ENCODE measurements around the gene TRIM8.

The TRIM8 gene

DNA sequence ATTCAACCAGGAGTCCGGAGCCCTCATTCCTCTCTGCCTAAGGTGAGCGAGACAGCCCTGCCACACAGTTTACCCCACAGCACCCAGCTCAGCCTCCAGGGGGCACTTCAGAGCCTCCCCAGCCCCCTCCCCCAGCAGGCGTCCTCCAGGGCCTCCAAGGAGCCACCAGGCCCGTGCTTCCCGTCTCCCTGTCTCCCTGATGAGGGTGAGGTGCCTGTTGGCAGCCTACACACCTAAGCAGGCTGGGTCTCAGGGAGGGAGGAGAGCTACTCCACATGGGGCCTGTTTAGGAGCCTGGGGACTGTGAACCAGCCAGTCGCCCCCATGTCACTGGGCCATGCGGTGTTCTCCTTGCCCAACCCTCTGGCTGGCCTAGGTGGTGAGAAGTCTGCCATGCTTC is 28.9 kb upstream of the TRIM8 start:
- DNase-seq (ENCODE audit: insufficient read length, low spot score), result peak; percentile 41
- TF ChIP-seq, protein P1, sequence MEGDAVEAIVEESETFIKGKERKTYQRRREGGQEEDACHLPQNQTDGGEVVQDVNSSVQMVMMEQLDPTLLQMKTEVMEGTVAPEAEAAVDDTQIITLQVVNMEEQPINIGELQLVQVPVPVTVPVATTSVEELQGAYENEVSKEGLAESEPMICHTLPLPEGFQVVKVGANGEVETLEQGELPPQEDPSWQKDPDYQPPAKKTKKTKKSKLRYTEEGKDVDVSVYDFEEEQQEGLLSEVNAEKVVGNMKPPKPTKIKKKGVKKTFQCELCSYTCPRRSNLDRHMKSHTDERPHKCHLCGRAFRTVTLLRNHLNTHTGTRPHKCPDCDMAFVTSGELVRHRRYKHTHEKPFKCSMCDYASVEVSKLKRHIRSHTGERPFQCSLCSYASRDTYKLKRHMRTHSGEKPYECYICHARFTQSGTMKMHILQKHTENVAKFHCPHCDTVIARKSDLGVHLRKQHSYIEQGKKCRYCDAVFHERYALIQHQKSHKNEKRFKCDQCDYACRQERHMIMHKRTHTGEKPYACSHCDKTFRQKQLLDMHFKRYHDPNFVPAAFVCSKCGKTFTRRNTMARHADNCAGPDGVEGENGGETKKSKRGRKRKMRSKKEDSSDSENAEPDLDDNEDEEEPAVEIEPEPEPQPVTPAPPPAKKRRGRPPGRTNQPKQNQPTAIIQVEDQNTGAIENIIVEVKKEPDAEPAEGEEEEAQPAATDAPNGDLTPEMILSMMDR (IDR thresholded peaks at IDR 0.05; ENCODE audit: insufficient read depth, missing control alignments), result peak; percentile 35
- no peak for FAIRE-seq

DNA sequence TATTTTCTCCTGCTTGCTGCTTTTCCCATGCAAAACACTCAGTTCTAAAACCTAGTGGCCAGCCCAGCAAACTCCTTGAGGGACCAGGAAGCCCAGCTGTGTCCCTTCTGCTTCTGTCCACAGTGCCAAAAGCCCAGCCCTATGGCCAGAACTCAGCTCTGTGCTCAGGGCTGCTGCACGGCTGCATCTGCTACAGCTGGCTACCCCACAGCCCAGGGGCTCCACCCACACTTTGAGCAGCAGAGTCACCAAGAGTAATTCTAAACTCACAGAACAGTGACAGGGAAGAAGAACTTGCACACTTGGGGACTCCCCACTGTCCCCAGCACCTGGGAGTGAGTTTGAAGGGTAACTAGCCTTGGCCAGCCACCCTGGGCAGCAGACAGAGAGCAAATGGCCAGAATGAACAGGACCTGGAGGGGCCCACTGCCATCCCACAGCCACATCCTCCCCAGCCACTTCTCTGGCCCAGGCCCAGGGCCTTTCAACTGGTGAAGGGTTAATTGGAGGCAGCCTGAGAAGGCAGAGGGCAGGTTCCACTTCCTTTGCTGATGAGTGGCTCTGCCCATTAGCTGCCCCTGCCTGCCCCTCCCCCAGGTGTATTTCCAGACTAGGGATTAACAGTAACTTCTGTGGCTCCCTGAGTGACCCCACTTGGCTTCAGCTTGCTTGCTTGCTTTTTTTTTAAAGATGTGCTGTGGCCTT is 28.1 kb upstream of the TRIM8 start:
- TF ChIP-seq, protein P1 (IDR thresholded peaks at IDR 0.05; ENCODE audit: insufficient read depth, missing control alignments), result no peak
- FAIRE-seq (no peak), DNase-seq (ENCODE audit: insufficient read length, low spot score) (no peak)

DNA sequence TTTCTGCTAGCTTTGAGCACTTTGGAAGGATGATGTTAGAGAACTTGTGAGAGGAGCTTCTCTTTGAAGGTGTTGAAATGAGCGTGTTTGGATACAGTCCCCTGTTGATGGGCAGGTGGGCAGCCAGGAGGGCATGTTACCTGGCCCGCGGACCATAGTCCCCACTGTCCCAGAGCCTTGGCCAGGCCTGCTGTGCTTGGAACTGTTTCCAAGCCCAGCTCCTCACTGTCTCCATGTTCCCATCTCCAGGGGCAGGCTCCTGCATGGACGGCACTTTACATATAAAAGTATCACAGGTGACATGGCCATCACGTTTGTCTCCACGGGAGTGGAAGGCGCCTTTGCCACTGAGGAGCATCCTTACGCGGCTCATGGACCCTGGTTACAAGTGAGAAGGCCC is 27.2 kb upstream of the TRIM8 start:
- TF ChIP-seq, protein P1 (IDR thresholded peaks at IDR 0.05; ENCODE audit: insufficient read depth, missing control alignments), result no peak
- no peak for FAIRE-seq
- no peak for DNase-seq (ENCODE audit: insufficient read length, low spot score)

DNA sequence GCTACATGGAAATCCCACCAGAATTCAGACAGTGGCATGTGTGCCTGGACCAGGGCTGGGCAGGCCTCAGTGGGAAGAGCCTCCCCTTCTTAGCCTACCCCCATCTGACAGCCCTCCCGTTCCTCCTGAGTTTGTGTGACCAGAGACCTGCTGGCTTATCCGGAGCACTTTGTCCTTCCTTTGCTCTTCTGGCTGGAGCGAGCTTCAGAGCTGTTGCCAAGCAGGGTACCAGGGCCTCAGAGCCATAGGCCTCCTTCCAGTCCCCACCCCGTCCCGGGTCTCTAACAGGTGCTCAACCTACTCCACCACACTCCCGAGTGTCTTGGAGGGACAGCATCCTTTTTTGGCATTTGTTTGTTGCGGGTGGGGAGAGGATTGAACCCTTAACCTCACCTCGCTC is 26.5 kb upstream of the TRIM8 start:
- DNase-seq (ENCODE audit: insufficient read length, low spot score), result no peak
- FAIRE-seq, result no peak
- TF ChIP-seq, protein P1 (IDR thresholded peaks at IDR 0.05; ENCODE audit: insufficient read depth, missing control alignments), result no peak

DNA sequence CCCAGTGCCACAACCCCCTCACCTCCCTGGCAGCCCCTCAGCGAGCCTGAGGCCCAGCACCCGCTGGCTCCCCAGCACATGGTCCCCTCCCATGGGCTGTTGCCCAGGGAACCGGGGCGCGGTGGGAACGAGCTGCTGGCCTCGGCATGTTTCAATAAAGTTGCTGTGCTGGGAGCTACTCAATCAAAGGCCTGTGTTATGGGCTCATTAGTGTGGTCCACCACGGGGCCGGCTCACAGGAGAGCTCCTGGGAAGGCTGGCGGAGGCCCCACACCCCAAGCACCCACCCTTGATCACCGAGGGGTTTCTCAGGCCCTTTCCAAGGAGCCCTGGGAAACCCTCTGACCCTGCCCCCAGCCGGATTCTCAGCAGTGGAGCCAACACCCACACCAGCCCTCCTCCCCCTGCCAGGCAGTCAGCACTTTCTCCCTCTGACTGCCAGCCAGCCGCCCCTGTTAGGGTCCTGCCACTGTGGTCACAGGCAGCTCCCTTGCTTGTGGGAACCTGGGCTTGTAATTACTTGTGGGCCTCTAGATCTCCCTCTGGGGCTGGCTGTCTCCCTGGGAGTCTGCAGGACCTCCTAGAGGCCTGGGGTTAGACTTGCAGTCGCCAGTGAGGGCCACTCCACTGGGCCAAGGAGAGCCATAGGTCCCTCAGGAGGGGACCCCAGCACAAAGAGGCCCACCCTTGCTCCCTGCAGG is 24.8 kb upstream of the TRIM8 start:
- no peak for DNase-seq (ENCODE audit: insufficient read length, low spot score)
- TF ChIP-seq, protein P1 (IDR thresholded peaks at IDR 0.05; ENCODE audit: insufficient read depth, missing control alignments), result no peak
- no peak for FAIRE-seq

DNA sequence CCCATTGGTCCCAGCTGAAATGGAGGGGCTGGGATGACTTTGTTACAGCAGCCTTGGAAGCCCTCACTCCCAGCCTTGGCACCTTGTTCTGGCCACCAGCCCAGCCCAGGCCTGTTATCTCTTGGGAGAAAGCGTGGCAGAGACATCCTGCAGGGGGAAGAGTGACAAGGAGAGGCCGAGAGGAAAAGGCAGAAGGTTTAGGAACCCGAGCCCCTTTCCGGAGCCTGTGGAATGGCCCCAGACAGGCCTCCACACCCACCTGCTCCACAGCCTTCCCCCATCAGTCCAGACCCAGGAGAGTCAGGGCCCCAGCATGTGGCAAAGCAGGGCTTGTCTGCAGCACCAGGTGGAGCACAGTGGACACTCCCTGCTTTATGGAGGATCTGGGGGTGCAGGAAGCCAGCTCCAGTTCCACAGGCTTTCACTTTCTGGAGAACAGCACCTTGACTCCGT is 24.1 kb upstream of the TRIM8 start:
- DNase-seq (ENCODE audit: insufficient read length, low spot score) (no peak), FAIRE-seq (no peak)
- TF ChIP-seq, protein P1 (IDR thresholded peaks at IDR 0.05; ENCODE audit: insufficient read depth, missing control alignments), result no peak
